ENCODE measurements around the gene BST2.
"Not testable (repeated sequence)": the region's sequence is repeated elsewhere in the genome, so short reads cannot be mapped to it uniquely, and the experiment has no call there.

The BST2 gene

DNA sequence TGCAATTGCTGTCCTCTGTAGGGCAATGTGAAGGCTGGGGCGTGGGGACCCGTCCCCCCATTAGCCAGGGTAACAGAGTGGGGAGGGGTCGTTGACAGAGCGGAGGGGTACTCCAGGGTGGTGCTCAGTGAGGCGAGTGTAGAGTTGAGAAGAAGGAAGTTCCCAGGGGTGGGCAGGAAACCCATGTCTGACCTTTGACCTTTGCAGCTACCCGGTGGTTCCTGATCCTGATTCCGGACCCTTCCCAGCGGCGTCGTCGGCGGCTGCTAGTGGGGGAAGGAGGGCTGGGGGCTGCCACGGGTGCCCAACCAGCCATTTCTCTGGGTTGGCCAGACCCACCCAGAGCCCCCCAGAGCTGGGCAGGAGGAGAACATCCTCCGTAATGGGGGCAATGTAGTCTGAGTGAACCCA is 26.2 kb downstream of the BST2 start:
- no peak overlapping the region for H3K27ac ChIP-seq
- TF ChIP-seq, protein P1, sequence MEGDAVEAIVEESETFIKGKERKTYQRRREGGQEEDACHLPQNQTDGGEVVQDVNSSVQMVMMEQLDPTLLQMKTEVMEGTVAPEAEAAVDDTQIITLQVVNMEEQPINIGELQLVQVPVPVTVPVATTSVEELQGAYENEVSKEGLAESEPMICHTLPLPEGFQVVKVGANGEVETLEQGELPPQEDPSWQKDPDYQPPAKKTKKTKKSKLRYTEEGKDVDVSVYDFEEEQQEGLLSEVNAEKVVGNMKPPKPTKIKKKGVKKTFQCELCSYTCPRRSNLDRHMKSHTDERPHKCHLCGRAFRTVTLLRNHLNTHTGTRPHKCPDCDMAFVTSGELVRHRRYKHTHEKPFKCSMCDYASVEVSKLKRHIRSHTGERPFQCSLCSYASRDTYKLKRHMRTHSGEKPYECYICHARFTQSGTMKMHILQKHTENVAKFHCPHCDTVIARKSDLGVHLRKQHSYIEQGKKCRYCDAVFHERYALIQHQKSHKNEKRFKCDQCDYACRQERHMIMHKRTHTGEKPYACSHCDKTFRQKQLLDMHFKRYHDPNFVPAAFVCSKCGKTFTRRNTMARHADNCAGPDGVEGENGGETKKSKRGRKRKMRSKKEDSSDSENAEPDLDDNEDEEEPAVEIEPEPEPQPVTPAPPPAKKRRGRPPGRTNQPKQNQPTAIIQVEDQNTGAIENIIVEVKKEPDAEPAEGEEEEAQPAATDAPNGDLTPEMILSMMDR (conservative IDR thresholded peaks at IDR 0.05): no peak

DNA sequence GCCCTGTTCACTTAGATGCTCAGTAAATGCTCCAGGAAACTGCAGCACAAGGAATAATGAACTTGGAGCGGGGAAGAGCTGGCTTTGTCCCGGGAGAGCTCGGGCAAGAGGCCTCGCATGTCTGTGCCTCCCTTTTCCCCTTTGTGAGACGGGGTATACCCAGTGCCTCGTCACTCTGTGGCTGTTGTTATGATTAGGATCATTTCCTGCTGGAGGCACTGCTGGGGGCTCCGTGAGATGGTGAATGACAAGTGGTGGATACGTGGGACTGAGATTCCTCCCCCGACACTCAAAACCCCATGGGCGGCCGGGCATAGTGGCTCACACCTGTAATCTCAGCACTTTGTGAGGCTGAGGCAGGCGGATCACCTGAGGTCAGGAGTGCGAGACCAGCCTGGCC is 27.2 kb downstream of the BST2 start:
- H3K27ac ChIP-seq: no peak overlapping the region
- TF ChIP-seq, protein P1 (conservative IDR thresholded peaks at IDR 0.05): no peak

DNA sequence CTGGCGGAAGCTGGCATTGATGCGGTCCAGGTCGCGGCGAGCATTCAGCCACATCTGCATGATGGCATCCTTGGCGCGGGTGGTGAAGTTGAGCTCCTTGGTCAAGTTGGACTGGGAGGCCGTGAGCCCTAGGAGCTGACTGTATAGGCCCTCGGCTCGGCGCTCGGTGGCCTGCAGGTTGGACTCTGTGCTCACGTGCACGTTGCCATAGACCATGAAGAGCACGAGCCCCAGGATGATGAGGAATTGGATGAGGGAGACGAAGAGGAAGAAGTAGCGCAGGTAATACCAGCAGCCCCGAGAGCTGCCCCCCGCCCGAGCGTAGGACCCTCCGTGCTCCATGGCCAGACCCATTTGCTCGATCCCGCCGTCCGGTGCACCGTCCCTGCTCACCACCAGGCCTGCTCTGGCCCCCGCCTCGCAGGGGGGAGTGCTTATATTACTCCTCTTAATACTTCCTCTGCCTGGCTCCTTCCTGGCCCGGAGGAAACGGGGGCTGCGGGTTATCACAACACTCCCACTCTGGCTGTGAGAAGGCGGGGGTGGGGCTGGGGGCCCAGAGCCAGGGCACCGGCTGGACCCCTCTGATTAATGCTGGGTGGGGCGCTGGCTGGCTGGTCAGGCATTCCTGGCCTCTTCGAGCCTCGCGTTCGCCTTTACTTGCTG is 28.4 kb downstream of the BST2 start, which contains the start of gene PLVAP:
PLVAP (minus strand) TSS at position 408 of the 666 bp plus-strand sequence; CDS start at position 354, 54 bp downstream.
- TF ChIP-seq, protein P1 (conservative IDR thresholded peaks at IDR 0.05): no peak

DNA sequence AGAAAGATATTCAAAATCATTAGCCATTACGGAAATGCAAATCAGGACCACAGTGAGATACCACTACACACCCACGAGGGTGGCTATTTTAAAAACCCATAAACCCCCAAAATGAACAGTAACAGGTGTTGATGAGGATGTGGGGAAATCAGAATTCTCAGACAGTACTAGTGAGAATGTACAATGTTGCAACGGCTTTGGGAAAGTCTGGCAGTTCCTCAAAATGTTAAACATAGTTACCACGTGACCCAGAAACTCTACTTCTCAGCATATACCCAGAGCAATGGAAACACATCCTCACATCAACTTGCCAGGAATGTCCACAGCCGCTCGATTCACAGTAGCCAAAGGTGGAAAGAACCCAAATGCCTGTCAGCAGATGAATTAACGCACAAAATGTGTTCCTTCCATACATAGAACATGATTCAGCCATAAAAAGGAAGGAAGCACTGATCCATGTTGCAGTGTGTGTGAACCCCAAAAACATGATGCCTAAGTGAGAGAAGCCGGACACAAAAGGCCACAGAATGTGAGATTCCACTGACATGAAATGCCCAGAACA is 35.3 kb downstream of the BST2 start:
- TF ChIP-seq, protein P1 (conservative IDR thresholded peaks at IDR 0.05): no peak
- no peak overlapping the region for H3K27ac ChIP-seq

More for the DNA sequence above, 28.4 kb downstream of the BST2 start, which contains the start of gene PLVAP:
- no peak within 1 kb of the TSS for H3K27ac ChIP-seq

DNA sequence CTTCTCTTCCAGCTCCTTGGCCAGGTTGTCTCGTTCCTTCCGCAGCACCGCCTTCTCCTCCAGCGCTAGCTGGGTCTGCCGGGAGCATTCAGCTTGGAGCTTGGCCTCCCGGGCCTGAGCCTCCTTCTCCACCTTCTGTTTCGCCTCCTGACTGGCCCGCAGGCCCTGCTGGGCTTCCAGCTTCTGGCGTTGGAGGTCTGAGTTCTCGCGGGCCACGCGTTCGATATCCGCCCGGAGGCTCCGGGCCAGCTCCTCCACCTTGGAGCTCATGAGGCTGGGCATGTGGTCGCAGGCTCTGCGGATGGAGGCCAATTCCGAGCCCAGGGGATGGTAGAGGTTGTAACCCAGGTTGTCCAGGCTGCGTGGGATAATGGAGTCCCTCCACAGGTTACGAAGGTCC is 40.1 kb downstream of the BST2 start:
- TF ChIP-seq, protein P1 (conservative IDR thresholded peaks at IDR 0.05): no peak

DNA sequence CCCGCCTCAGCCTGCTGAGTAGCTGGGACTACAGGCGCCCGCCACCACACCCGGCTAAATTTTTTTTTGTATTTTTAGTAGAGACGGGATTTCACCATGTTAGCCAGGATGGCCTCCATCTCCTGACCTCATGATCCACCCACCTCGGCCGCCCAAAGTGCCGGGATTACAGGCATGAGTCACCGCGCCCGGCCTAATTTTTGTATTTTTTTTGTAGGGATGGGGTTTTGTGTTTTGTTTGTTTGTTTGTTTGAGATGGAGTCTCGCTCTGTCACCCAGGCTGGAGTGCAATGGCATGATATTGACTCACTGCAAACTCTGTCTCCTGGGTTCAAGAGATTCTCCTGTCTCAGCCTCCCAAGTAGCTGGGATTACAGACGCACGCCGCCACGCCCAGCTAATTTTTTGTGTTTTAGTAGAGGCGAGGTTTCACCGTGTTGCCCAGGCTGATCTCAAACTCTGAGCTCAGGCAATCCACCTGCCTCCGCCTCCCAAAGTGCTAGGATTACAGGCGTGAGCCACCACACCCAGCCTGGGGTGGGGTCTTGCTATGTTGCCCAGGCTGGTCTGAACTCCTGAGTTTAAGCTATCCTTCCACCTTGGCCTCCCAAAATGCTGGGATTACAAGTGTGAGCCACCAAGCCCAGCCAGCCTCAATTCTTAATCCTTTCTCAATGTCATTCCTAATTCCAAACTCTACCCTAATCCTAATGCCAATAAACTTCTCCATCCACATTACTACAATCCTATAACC is 41.4 kb downstream of the BST2 start:
- not testable (repeated sequence) for H3K27ac ChIP-seq

More for the DNA sequence above, 40.1 kb downstream of the BST2 start:
- H3K27ac ChIP-seq: no peak overlapping the region

DNA sequence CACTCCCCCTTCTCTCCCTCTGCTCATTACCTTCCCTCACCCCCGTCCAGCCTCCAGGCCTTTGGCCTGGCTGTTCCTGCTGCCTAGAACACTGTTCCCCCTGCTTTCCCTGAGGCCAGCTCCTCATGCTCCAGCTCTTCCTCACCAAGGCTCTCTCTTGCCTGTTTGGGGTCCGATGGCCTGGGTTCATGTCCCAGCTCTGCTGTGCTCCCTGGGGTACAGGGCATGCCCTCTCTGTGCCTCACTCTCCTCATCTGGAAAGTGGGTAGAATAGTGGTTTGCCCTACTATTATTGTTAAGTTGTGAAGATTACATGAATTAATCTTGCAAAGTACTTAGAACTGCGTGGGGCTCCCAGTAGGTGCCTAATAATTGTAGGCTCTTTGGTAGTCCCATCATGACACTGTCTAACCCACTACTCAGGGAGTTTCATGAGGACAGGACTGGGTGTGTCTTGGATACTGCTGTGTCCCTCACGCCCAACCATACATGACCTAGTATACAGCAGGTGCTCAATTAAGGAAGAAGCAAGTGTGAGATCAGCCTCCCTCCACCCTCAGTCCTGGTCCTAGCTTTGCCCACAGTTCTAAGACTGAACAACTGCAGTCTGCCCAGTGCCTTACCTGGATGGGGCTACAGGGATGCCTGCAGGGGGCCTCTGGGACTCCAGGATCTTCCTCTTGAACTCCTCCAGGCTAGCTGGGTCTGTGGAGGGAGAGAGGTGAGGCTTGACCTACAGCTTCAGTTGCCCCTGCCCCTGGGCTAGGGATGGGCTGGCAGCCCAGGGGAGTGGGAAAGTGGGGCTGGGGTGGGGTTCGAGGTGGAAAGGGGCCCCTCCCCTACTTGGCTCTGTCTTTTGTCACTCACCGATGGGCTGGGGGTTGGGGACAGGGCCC is 45.3 kb downstream of the BST2 start:
- H3K27ac ChIP-seq: no peak overlapping the region
- TF ChIP-seq, protein P1 (conservative IDR thresholded peaks at IDR 0.05): no peak
